GM18505 (cell line): ENCODE data around the gene INTS4.
"Not testable (repeated sequence)": the region's sequence is repeated elsewhere in the genome, so short reads cannot be mapped to it uniquely, and the experiment has no call there.

ENCODE experiments used
- ATAC-seq: cut with Tn5 transposase; IDR thresholded peaks from one replicate; pipeline ENCODE4 v1.9.1; 2021; ENCODE audit not compliant: unreplicated experiment
- POLR2A ChIP-seq: IDR thresholded peaks from 4 replicates; pipeline ENCODE4 v1.6.1; 2011; ENCODE audit warnings: borderline replicate concordance; ENCODE audit not compliant: insufficient read depth, insufficient read length; ENCODE audit errors: extremely low read depth

INTS4 gene

DNA sequence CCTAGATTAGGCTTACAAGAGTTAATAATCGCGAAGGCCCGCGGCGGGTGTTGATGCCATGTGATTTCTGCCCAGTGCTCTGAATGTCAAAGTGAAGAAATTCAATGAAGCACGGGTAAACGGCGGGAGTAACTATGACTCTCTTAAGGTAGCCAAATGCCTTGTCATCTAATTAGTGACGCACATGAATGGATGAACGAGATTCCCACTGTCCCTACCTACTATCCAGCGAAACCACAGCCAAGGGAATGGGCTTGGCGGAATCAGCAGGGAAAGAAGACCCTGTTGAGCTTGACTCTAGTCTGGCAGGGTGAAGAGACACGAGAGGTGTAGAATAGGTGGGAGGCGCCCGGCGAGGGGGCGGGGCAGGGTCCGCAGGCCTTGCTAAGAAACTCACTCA is 108.1 kb downstream of the INTS4 start:
- TF ChIP-seq POLR2A, result no peak
- ATAC-seq, result no peak

DNA sequence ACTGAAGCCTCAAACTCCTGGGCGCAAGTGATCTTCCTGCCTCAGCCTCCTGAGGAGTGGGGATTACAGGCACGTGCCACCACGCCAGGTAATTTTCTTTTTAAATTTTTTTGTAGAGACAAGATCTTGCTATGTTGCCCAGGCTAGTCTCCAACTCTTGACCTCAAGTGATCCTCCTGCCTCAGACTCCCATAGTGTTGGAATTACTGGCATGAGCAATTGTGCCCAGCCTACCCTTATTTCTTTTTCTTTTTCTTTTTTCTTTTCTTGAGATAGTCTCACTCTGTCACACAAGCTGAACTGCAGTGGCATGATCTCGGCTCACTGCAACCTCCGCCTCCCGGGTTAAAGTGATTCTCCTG is 109.7 kb downstream of the INTS4 start:
- no peak for TF ChIP-seq POLR2A
- no peak for ATAC-seq

DNA sequence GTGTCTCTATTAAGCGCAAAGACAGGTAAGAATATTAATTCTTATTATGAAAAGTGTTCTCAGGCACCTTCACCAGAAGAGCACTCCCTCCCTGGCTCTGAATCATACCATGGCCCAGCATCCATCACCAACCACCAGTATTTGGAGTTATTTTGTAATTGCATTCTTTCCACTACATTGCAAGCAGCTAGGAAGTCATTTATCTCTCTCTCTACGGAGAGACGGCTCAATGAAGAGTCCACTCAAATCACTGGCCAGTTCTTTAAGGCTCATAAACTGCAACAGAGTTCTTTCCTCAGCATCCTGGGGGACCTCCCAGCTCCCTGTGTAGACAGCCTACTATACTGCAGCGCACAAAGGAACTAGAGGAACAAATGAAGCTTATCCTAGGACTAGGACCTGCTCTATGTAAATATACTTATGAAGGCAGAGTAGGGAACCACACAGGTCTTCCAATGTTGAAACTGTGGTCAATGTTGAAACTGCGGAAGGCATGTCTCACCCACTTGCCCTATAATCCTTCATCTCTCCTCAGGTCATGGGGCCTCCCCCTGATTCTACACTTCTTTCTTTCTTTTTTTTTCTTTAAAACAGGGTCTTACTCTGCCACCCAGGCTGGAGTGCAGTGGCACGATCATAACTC is 110.2 kb downstream of the INTS4 start:
- TF ChIP-seq POLR2A, result no peak
- ATAC-seq, result no peak

DNA sequence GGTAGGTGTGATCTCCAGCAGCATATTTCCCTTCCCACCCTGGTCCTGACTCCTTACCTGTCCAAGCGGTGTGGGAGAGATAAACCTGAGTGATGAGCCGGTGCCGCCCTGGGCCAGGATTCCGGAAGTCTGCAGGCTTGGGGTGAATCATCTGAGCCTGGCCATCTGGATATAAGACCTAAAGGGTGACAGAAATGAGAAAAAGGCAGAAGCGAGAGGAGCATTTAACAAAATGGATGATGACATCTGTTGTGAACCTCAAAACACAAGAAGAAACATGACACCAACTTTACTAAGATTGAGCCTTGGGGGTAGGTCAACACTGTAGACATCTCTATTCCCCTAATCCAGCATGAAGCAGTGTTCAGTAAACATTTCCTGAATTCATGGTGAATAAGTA is 110.7 kb downstream of the INTS4 start:
- no peak for TF ChIP-seq POLR2A
- ATAC-seq, result no peak

DNA sequence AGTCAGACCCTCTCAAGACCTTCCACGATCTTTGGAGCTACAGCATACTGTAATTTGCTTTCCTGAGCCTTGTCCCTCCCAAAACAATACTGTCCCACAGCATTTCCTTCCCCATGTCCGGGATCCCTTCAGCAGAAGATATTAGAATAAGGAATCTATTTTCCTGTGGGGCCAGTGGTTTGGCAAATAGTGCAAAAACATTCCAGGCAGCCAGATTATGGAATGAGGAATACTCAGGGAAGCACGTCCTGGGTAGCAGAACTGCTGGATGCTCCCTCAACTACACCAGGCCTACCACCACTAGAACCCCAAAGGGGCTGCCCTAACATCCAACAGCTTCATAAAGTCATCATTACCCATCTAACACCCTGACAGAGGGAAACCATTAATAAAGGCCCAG is 112.1 kb downstream of the INTS4 start:
- ATAC-seq, result no peak

DNA sequence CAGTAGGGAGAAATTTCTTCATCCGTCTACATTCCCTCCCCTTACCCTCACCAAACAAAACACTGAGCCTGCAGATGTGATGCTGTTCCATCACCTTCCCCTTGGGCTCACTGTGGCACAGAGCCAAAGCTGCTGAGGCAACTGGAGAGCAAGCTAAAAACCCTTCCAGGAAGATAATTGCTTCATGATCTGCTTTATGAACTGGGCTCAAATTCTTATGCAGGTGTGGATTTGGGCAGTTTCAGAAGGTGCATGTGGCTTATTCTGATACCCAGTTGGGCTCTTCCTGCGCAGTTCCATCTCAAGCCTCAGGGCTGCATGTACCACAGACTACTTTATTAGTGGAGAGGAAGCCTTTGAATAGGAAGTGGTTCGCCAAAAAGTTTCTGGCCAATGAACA is 115.2 kb downstream of the INTS4 start:
- TF ChIP-seq POLR2A, result no peak
- ATAC-seq, result peak; percentile 71

More for the DNA sequence above, 112.1 kb downstream of the INTS4 start:
- no peak for TF ChIP-seq POLR2A

DNA sequence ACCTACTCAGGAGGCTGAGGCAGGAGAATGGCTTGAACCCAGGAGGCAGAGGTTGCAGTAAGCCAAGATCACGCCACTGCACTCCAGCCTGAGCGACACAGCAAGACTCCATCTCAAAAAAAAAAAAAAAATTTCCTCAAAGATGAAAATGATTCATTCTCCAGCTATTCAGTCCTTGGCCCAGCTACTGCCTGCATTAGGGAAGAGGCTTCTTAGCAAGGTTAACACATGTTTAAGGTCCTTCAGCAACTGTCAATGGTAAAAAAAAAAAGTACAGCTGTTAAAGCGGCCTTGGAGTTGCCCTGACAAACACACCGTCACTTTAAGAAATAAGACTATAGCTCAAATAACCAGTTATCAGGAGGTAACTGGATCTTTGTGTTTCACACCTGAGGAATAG is 116.2 kb downstream of the INTS4 start:
- not testable (repeated sequence) for ATAC-seq

DNA sequence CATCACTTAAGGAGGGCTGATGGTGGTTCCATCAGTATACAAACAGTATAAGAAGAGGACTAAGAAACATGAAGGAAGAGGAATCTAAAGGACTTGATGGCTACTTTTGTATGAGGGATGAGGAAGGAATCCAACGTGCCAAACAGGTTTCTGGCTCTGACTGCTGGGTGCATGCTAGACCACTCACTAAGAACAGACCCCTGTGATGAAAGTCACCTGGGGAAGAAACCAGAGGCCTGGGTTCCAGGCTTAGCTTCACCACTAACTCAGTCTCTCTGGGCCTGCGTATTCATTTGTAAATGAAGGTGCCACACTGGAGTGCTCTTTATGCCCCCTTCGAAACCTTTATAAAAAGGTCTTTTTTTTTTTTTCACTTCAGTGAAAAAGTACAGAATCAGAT is 118.4 kb downstream of the INTS4 start:
- no peak for TF ChIP-seq POLR2A
- ATAC-seq, result no peak

DNA sequence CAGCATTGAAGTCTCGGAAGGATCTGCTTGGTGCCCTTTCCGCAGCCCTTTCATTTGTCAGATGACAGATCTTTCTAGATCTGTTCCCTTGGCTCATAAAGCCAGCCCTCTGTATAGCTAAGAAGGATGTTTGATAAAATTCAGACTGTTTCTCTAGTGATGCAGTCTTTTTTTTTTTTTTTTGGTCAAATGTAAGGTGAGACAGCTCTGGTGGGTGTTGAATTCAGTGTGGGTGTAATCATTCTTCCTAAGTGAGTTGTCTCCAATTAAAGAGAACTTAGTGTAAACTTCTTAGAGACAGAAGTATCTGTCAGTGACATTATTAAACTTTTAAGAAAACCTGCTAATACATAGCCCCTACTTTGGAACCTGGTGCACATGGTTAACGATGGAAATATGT is 120.3 kb downstream of the INTS4 start:
- no peak for TF ChIP-seq POLR2A
- no peak for ATAC-seq

DNA sequence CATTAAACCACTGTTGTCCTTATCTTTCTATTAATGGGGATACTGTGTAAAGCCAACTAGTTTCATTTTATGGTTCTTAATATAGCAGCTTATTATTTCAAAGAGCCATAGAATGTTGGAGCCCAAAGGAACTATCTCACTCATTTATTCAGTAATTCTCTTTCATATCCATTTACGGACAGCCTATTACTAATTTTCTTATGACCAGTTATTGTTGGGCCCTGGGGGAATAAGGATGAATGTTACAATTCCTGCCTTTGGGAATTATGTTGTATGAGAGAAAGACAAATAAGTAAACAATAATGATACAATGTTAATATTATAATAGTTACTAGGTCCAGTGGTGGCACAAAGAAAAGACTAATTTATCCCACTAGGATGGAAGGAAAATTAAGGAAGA is 121.1 kb downstream of the INTS4 start:
- ATAC-seq, result no peak
- no peak for TF ChIP-seq POLR2A

DNA sequence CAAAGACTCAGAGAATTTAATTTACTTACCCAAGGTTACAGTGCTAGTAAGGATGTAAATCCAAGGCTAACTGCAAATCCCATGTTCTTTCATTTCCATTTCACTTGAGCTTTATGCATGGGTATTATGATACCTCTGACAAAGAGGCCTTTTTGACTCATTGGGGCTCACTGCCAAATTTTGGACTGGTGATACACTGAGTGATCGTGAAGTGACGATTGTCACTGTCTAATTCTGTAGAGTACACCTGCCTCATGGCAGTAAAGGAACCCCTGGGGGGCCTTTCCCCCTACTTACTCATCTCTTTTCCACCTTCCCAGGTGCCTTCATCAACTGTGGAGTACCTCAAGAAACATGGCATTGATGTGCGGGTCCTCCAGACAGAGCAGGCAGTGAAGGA is 122.6 kb downstream of the INTS4 start:
- no peak for ATAC-seq
- TF ChIP-seq POLR2A, result no peak

DNA sequence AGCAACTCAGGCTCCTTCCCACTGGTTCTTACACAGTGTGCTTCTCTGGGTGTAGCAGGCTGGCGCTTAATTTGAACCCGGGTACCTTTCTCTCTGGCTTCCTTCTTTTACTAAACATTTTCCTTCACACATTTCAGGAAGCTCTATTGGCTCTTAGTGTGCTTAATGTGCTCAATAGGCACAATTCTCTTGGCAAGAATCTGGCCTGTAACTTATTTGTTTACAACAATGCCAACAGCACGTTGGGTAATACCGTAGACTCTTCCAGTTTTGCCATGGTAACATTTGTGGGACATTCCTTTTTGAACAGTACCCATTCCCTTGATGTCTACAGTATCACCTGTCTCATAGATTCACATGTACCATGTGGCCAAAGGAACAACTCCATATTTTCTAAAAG is 125.7 kb downstream of the INTS4 start:
- no peak for ATAC-seq
- TF ChIP-seq POLR2A, result no peak

DNA sequence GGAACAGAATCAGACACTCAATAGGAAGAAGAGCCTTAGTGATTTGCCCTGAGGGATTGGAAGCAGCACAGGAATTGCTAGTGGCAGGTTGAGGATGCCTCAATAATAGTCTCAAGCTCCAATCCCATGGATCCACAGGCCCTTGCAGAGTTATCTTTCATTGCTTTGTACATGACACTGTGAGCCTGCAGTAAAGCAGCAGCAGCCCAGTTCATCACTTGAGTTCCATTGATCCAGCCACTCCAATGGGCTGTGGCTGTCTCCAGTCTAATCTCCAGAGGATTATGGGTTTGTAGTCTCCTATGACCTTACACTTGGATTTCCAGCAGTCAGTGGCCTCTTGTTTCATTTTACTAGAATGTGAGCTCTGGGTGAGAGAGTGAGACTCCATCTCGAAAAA is 128.1 kb downstream of the INTS4 start:
- ATAC-seq, result no peak
- no peak for TF ChIP-seq POLR2A

DNA sequence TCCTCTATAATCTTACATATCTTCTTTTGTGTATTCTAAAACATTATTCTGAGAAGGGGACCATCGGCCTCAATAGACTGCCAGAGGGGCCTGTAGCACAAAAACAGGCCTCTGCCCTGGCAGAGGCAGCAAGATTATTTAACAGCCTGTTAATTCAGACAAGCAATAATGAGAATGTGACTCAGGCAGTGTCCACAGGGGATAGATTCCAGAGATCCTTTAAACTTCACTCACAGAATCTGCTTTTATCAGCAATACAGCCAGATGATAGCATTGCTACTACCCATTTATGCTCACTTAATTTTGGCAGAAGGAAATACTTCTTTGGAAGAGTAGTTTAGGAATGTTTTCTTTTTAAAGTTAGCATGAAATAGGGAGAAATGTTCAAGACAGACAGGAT is 128.7 kb downstream of the INTS4 start:
- no peak for TF ChIP-seq POLR2A
- ATAC-seq, result no peak

DNA sequence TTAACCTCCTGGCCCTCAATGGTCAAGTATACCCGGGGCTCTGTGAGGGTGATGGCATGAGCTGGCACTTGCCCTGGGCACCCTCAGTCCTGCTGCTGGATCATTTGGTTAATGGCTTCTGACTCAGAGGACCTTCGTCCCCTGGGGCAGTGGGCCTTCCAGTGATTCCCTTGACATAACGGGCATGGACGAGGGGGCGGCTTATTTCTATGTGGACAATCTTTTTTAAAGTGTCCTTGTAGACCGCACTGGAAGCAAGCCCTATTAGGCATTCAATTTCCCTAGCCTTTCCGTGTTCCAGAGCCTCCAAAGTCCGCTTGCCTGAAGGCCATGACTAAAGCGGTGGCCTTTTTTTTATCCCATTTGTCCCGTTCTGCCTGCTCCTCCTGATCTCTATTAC is 133.0 kb downstream of the INTS4 start:
- not testable (repeated sequence) for ATAC-seq

DNA sequence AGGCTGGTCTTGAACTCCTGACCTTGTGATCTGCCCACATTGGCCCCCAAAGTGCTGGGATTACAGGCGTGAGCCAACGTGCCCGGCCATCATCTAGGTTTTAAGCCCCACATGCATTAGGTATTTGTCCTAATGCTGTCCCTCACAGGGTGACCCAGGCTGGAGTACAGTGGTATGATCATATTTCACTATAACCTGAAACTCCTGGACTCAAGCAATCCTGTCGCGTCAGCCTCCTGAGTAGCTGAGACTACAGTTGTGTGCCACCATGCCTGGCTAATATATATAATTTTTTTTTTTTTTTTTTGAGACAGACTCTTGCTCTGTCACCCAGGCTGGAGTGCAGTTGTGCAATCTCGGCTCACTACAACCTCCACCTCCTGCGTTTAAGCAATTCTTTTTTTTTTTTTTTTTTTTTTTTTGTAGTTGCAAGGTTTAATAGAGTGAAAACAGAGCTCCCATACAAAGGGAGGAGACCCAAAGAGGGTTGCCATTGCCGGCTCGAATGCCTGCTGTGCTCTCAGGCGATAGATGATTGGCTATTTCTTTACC is 136.5 kb downstream of the INTS4 start:
- not testable (repeated sequence) for ATAC-seq
